Measurements from ENCODE around the gene ABLIM3.

The ABLIM3 gene

GRCh38 chr5:149283626-149284480, 142.6 kb downstream of the ABLIM3 start:
- no peak for DNase-seq

- DNase-seq, result no peak
Observed at GRCh38 chr5:149284501-149284900, 143.2 kb downstream of the ABLIM3 start.

- no peak for DNase-seq
Observed at GRCh38 chr5:149285153-149285552, 143.9 kb downstream of the ABLIM3 start.

GRCh38 chr5:149288436-149288835, 147.1 kb downstream of the ABLIM3 start:
- DNase-seq, result peak; percentile 56

- DNase-seq, result no peak
Observed at GRCh38 chr5:149289301-149289700, 148.0 kb downstream of the ABLIM3 start.

- no peak for DNase-seq
Observed at GRCh38 chr5:149294872-149295829, 153.9 kb downstream of the ABLIM3 start.

- no peak for DNase-seq
Observed at GRCh38 chr5:149297340-149298025, 156.2 kb downstream of the ABLIM3 start.

GRCh38 chr5:149298163-149298562, 156.9 kb downstream of the ABLIM3 start:
- DNase-seq, result no peak

- no peak for DNase-seq
Observed at GRCh38 chr5:149298842-149299404, 157.6 kb downstream of the ABLIM3 start.

GRCh38 chr5:149299451-149300054, 158.3 kb downstream of the ABLIM3 start:
- DNase-seq, result no peak

- no peak for DNase-seq
Observed at GRCh38 chr5:149300441-149300840, 159.1 kb downstream of the ABLIM3 start.

- no peak for DNase-seq
Observed at GRCh38 chr5:149301049-149301743, 159.9 kb downstream of the ABLIM3 start.

GRCh38 chr5:149301744-149302380, 160.6 kb downstream of the ABLIM3 start:
- no peak for DNase-seq

GRCh38 chr5:149302641-149303040, 161.3 kb downstream of the ABLIM3 start:
- no peak for DNase-seq

- DNase-seq, result no peak
Observed at GRCh38 chr5:149303210-149303609, 161.9 kb downstream of the ABLIM3 start.

GRCh38 chr5:149304195-149305078, 163.1 kb downstream of the ABLIM3 start:
- DNase-seq, result no peak

- DNase-seq, result no peak
Observed at GRCh38 chr5:149309354-149309753, 168.1 kb downstream of the ABLIM3 start.
